Astrocyte (in vitro differentiated cells and primary cell): Measurements from ENCODE around the gene METTL22.

ENCODE experiments used
- EZH2 ChIP-seq: IDR thresholded peaks from 2 replicates; pipeline ENCODE4 v1.6.1; 2012; ENCODE audit warnings: mild to moderate bottlenecking, low read length, inconsistent platforms; ENCODE audit not compliant: insufficient read depth
- TF ChIP-seq, protein P1 (sequence below): IDR thresholded peaks from 2 replicates; pipeline ENCODE4 v1.5.1; 2011; ENCODE audit warnings: low read depth, mild to moderate bottlenecking, inconsistent platforms, low read length, moderate library complexity; ENCODE audit not compliant: insufficient read depth

DNA sequence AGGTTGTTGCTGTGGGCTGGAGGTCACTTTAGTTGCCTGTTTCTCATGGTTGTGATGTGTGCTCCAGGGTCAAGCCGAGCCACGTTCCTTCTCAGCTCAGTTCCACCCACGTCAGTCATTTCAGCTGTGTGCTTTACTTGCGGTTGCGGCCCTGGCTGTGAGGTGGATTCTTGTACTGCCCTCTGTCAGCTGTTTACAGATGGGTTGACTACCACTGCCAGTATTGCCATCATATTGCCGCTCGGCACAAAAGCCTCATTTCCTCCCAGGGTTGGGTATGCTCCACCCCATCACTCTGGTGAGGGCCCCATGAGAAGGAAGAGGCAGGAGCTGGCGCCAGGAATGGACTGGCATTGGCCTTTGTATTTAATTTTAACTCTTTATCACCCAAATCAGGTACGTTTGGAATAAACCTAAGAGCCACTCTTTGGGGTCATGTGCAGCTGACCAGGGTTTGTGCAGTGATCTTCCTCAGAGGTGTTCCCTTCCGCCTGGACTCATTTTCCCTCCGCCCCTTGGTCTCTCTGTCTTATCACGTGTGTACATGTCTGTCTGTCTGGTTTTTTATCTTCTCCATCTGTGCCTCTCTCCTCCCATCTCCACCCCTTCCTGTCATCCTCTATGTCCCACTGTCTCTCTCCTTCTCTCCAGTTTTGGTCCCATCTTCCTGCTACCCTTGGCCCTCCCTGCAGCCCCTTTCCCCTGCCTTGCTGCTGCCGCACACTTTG, 25.0 kb downstream of the METTL22 start:
- TF ChIP-seq EZH2, result no peak
- TF ChIP-seq, protein P1, sequence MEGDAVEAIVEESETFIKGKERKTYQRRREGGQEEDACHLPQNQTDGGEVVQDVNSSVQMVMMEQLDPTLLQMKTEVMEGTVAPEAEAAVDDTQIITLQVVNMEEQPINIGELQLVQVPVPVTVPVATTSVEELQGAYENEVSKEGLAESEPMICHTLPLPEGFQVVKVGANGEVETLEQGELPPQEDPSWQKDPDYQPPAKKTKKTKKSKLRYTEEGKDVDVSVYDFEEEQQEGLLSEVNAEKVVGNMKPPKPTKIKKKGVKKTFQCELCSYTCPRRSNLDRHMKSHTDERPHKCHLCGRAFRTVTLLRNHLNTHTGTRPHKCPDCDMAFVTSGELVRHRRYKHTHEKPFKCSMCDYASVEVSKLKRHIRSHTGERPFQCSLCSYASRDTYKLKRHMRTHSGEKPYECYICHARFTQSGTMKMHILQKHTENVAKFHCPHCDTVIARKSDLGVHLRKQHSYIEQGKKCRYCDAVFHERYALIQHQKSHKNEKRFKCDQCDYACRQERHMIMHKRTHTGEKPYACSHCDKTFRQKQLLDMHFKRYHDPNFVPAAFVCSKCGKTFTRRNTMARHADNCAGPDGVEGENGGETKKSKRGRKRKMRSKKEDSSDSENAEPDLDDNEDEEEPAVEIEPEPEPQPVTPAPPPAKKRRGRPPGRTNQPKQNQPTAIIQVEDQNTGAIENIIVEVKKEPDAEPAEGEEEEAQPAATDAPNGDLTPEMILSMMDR, result no peak
